Measurements from ENCODE around the gene ZBTB4.

DNA sequence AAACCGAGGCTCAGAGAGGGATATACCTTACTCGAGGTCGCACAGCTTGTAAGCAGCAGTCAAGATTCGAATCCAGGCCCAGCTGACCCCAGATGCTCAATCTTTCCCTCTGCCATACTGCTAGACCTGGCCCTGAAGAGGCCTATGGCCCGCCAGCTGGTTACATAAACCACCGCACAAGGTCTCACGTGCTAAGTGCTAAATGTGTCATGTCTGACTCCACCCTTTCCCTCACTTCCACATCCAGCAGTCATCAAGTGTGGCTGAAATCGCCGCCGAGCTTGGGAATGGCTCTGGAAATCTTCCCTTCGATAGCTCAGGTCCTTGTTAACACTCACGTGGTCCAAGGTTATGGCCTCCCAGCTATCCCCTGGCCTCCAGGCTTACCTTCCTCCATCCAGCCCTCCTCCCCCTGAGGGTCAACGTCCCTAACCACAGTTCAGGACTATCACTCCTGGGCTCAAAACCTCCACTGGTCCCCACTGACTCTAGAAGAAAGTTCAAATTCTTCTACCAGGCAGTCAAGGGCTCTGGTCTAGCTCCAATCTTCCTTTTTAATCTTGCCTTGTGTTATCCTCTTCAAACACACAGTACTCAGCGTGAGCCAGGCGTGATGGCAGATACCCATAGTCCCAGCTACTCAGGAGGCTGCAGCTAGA, 3.5 kb downstream of the ZBTB4 start:
- TF ChIP-seq, protein P1, sequence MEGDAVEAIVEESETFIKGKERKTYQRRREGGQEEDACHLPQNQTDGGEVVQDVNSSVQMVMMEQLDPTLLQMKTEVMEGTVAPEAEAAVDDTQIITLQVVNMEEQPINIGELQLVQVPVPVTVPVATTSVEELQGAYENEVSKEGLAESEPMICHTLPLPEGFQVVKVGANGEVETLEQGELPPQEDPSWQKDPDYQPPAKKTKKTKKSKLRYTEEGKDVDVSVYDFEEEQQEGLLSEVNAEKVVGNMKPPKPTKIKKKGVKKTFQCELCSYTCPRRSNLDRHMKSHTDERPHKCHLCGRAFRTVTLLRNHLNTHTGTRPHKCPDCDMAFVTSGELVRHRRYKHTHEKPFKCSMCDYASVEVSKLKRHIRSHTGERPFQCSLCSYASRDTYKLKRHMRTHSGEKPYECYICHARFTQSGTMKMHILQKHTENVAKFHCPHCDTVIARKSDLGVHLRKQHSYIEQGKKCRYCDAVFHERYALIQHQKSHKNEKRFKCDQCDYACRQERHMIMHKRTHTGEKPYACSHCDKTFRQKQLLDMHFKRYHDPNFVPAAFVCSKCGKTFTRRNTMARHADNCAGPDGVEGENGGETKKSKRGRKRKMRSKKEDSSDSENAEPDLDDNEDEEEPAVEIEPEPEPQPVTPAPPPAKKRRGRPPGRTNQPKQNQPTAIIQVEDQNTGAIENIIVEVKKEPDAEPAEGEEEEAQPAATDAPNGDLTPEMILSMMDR (conservative IDR thresholded peaks at IDR 0.05; ENCODE audit: low read depth in 2 of 2) = no peak
- TF ChIP-seq, protein P2, sequence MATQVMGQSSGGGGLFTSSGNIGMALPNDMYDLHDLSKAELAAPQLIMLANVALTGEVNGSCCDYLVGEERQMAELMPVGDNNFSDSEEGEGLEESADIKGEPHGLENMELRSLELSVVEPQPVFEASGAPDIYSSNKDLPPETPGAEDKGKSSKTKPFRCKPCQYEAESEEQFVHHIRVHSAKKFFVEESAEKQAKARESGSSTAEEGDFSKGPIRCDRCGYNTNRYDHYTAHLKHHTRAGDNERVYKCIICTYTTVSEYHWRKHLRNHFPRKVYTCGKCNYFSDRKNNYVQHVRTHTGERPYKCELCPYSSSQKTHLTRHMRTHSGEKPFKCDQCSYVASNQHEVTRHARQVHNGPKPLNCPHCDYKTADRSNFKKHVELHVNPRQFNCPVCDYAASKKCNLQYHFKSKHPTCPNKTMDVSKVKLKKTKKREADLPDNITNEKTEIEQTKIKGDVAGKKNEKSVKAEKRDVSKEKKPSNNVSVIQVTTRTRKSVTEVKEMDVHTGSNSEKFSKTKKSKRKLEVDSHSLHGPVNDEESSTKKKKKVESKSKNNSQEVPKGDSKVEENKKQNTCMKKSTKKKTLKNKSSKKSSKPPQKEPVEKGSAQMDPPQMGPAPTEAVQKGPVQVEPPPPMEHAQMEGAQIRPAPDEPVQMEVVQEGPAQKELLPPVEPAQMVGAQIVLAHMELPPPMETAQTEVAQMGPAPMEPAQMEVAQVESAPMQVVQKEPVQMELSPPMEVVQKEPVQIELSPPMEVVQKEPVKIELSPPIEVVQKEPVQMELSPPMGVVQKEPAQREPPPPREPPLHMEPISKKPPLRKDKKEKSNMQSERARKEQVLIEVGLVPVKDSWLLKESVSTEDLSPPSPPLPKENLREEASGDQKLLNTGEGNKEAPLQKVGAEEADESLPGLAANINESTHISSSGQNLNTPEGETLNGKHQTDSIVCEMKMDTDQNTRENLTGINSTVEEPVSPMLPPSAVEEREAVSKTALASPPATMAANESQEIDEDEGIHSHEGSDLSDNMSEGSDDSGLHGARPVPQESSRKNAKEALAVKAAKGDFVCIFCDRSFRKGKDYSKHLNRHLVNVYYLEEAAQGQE (IDR thresholded peaks at IDR 0.05; ENCODE audit: unreplicated experiment) = no peak
- TF ChIP-seq EZH2phosphoT487 (IDR thresholded peaks at IDR 0.05; ENCODE audit: unreplicated experiment) (no peak), JUNB (IDR thresholded peaks at IDR 0.05; ENCODE audit: unreplicated experiment) (no peak), CREB1 (CRISPR knock-in tag; IDR thresholded peaks at IDR 0.05; ENCODE audit: low read depth) (no peak), POLR2AphosphoS5 (IDR thresholded peaks at IDR 0.05; ENCODE audit: low read depth) (no peak), NANOG (IDR thresholded peaks at IDR 0.05; ENCODE audit: borderline replicate concordance) (no peak), EZH2 (IDR thresholded peaks at IDR 0.05; ENCODE audit: low read depth, unreplicated experiment) (no peak), ZNF331 (CRISPR knock-in tag; IDR thresholded peaks at IDR 0.05; ENCODE audit: low read depth) (no peak), ZNF114 (CRISPR knock-in tag; IDR thresholded peaks at IDR 0.05) (no peak), STAT1 (IDR thresholded peaks at IDR 0.05; ENCODE audit: unreplicated experiment) (no peak)
- TF ChIP-seq, protein P3, sequence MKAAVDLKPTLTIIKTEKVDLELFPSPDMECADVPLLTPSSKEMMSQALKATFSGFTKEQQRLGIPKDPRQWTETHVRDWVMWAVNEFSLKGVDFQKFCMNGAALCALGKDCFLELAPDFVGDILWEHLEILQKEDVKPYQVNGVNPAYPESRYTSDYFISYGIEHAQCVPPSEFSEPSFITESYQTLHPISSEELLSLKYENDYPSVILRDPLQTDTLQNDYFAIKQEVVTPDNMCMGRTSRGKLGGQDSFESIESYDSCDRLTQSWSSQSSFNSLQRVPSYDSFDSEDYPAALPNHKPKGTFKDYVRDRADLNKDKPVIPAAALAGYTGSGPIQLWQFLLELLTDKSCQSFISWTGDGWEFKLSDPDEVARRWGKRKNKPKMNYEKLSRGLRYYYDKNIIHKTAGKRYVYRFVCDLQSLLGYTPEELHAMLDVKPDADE (IDR thresholded peaks at IDR 0.05) = no peak
- TF ChIP-seq, protein P4, sequence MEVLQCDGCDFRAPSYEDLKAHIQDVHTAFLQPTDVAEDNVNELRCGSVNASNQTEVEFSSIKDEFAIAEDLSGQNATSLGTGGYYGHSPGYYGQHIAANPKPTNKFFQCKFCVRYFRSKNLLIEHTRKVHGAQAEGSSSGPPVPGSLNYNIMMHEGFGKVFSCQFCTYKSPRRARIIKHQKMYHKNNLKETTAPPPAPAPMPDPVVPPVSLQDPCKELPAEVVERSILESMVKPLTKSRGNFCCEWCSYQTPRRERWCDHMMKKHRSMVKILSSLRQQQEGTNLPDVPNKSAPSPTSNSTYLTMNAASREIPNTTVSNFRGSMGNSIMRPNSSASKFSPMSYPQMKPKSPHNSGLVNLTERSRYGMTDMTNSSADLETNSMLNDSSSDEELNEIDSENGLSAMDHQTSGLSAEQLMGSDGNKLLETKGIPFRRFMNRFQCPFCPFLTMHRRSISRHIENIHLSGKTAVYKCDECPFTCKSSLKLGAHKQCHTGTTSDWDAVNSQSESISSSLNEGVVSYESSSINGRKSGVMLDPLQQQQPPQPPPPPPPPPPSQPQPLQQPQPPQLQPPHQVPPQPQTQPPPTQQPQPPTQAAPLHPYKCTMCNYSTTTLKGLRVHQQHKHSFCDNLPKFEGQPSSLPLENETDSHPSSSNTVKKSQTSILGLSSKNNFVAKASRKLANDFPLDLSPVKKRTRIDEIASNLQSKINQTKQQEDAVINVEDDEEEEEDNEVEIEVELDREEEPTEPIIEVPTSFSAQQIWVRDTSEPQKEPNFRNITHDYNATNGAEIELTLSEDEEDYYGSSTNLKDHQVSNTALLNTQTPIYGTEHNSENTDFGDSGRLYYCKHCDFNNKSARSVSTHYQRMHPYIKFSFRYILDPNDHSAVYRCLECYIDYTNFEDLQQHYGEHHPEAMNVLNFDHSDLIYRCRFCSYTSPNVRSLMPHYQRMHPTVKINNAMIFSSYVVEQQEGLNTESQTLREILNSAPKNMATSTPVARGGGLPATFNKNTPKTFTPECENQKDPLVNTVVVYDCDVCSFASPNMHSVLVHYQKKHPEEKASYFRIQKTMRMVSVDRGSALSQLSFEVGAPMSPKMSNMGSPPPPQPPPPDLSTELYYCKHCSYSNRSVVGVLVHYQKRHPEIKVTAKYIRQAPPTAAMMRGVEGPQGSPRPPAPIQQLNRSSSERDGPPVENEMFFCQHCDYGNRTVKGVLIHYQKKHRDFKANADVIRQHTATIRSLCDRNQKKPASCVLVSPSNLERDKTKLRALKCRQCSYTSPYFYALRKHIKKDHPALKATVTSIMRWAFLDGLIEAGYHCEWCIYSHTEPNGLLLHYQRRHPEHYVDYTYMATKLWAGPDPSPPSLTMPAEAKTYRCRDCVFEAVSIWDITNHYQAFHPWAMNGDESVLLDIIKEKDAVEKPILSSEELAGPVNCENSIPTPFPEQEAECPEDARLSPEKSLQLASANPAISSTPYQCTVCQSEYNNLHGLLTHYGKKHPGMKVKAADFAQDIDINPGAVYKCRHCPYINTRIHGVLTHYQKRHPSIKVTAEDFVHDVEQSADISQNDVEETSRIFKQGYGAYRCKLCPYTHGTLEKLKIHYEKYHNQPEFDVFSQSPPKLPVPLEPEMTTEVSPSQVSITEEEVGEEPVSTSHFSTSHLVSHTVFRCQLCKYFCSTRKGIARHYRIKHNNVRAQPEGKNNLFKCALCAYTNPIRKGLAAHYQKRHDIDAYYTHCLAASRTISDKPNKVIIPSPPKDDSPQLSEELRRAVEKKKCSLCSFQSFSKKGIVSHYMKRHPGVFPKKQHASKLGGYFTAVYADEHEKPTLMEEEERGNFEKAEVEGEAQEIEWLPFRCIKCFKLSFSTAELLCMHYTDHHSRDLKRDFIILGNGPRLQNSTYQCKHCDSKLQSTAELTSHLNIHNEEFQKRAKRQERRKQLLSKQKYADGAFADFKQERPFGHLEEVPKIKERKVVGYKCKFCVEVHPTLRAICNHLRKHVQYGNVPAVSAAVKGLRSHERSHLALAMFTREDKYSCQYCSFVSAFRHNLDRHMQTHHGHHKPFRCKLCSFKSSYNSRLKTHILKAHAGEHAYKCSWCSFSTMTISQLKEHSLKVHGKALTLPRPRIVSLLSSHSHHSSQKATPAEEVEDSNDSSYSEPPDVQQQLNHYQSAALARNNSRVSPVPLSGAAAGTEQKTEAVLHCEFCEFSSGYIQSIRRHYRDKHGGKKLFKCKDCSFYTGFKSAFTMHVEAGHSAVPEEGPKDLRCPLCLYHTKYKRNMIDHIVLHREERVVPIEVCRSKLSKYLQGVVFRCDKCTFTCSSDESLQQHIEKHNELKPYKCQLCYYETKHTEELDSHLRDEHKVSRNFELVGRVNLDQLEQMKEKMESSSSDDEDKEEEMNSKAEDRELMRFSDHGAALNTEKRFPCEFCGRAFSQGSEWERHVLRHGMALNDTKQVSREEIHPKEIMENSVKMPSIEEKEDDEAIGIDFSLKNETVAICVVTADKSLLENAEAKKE (CRISPR knock-in tag; IDR thresholded peaks at IDR 0.05) = no peak
